CD4-positive, alpha-beta T cell treated with Interleukin-21 for 1 hour (primary cell): ENCODE data around the gene PLXNB3.

Source experiments
- DNase-seq: peaks from one replicate; pipeline ENCODE4 v3.0.0-alpha.2; 2020

The PLXNB3 gene

DNA sequence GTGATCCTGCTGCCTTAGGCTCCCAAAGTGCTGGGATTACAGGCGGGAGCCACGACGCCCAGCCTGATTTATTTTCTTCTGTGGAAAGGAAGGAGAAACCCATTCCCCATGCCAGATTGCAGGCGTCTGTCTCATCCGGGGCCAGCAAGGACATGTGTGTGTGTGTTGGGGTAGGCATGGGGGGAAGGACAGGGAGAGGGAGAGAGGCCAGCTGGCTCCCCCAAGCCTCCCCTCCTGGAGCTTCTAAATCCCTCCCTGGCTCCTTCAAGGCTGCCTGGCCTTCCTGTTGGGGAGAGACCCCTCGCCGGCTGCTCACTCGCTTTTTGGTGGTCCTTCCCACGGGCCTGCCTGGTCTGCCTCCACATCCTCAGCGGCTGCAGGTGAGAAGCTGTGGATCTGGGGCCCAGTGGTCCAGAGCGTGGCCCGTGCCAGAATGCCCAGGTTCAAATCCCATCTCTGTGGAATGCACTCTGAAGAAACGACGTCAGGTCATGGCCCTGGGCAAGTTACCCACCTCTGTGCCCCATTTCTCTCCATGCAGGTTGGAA is 1.3 kb upstream of the PLXNB3 start:
- no peak for DNase-seq

DNA sequence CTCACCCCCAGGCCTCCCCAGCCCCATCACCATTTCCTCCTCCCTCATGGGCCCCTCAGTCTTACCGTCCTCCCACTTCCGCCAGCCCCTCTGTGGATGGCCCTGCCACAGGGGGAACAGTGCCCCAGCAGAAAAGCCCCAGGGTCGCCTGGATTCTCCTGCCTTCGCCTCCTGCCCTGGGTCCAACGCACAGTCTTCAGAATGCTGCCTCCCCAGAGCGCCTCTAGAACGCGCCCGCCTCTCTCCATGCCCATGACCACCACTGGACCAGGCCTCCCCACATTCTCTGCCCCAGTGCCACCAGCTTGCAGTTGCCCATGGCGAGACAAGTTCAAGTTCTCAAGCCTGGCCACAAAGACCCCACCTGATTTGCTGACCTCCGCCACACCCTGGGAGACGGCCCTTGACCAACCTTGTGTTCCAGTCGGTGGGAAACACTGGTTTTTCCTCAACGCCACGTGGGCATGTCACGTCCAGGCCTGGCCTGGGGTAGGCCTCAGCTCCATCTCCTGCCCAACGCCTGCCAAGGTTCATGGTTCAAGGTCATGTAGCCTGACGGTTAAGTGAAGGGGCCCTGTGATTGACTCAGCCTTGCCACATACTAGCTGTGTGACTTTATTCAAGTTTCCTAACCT is 634 bp upstream of the PLXNB3 start:
- DNase-seq: no peak

DNA sequence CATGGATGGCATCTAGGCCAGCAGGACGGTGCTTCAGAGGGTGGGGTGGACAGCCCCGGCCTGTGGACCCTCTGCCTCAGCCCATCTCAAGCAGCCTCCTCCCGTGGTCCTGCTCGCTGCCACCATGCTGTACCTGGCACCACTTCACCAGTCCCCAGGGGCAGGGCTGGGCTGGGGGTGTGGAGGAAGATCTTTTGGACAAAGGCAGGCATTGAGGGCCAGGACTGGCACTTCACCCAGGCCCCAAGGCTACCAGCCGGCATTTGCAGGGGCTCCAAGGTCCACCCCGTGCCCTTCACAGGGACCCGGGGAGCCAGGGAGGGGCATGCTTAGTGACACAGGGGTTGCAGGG is 713 bp downstream of the PLXNB3 start:
- DNase-seq: no peak

DNA sequence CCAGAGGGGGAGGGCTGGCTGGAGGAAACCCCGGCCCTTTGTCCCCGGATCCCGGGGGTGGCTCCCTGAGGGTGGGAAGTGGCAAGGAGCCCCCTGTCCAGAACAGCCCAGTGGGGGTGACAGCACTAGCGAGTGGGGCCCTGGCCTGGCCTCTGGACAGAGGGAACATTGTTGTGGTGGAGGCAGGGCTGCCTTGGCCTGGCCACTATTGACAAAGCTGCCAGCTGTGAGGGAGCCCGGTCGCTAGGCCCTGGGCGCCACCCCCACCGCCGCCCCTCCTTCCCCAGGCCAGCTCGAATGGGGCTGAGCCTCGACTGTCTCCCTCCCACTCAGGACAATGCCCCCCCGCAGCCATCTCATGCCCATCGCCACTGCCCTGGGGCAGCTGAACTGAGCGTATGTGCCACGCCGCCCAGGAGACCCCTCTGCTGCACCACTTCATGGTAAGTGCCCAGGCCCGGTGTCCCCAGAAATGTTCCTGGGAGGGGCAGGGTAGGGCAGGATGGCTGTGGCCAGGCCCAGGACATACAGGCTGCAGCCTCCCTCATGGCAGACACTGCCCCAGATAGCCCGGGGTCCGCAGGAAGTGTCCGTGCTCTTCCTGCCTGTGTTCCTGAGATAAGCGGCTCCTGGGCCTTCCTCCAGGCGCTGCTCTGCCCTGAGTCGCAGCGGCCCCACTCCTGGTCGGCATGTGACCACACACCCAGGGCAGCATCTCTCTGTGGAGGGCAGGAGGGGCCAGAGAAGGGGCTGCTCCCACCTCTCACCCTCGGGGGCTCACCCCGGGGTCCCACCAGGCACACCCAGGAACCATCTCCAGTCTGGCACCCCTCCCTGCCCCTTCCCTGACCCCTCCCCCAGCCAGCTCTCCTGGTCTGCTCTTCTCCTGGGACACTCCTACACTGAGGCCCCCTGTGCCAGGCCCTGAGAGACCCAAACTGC is 1.4 kb downstream of the PLXNB3 start:
- no peak for DNase-seq

DNA sequence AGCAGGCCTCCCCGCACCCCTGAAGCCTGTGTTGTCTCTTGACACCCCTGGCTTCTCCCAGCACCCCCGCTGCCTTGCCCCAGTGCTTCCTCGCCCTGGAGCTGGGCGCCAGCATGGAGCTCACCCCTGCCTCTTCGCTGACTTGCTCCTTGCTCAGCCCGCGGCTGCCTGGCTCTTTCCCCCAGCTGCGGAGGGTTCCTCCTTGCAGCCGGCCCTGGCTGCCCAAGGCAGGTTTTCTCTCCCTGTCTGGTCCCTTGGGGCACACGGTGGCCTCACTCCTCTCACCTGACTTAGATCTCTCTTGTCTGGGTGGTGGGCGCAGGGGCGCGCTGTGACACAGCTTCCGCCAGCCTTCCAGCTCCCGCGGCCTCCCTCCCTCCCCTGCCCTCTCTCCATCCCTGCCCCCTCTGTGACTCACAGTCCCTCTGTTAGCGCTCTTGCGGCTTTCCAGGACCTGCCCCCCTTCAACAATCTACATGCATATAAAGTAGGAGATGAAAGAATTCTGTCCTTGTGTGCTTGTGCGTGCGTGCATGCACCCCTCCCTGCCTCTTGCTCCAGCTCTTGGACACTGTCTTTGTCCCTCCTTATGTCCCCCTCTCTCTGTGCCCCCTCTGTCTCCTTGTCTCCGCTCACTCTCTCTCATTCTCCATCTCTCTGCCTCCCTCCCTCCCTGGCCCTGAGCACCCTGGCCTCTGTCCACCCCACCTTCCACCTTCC is 2.2 kb downstream of the PLXNB3 start:
- DNase-seq: no peak

DNA sequence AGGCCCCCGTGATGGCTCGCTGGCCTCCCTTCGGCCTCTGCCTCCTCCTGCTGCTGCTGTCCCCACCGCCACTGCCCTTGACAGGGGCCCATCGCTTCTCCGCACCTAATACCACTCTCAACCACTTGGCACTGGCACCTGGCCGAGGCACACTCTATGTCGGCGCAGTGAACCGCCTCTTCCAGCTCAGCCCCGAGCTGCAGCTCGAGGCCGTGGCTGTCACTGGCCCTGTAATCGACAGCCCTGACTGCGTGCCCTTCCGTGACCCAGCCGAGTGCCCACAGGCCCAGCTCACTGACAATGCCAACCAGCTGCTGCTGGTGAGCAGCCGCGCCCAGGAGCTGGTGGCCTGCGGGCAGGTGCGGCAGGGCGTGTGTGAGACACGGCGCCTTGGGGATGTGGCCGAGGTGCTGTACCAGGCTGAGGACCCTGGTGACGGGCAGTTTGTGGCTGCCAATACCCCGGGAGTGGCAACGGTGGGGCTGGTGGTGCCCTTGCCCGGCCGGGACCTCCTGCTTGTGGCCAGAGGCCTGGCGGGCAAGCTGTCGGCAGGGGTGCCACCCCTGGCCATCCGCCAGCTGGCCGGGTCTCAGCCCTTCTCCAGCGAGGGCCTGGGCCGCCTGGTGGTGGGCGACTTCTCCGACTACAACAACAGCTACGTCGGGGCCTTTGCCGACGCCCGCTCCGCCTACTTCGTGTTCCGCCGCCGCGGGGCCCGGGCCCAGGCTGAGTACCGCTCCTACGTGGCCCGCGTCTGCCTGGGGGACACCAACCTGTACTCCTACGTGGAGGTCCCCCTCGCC is 3.0 kb downstream of the PLXNB3 start:
- no peak for DNase-seq

DNA sequence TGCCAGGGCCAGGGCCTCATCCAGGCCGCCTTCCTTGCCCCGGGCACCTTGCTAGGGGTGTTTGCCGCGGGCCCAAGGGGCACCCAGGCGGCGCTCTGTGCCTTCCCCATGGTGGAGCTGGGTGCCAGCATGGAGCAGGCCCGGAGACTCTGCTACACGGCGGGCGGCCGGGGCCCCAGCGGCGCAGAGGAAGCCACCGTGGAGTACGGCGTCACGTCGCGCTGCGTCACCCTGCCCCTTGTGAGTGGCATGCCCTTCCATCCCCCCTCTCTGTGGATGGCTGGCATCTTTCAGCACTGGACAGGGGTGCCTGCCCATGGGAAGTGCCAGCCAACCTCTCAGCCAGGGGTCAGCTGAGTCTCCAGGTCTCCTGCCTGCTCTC is 3.6 kb downstream of the PLXNB3 start:
- no peak for DNase-seq

DNA sequence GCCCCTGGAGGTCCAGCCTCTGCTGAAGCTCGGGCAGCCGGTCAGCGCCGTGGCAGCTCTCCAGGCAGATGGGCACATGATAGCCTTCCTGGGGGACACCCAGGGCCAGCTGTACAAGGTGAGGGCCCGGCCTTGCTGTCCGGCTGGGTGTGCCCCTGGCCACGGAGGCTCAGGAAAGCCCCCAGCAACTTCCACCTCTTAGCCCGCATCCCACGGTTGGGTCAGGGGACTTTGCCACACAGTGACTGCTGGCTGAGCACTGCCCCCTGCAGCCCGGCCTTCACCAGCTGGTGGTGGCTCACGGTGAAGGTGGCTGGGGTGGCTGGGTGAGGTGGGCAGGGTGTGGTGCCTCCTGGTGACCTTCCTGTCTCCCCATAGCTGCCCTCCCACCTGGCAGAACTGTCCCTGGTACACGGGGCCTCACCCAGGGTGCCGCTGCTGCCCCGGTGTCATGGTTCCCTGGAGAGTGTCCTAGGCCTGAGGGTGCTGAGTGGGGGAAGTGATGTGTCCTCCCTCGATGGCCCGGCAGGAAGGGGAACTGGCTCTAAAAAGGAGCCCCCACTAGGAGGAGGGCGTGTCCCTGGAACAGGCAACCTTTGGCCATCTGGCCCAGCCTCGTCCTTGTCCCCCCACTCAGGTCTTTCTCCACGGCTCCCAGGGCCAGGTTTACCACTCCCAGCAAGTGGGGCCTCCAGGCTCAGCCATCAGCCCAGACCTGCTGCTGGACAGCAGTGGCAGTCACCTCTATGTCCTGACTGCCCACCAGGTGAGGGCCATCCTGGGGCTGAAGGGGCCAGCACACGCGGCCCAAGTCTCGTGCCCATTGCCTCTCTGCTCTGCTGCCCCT is 4.5 kb downstream of the PLXNB3 start:
- DNase-seq: no peak

DNA sequence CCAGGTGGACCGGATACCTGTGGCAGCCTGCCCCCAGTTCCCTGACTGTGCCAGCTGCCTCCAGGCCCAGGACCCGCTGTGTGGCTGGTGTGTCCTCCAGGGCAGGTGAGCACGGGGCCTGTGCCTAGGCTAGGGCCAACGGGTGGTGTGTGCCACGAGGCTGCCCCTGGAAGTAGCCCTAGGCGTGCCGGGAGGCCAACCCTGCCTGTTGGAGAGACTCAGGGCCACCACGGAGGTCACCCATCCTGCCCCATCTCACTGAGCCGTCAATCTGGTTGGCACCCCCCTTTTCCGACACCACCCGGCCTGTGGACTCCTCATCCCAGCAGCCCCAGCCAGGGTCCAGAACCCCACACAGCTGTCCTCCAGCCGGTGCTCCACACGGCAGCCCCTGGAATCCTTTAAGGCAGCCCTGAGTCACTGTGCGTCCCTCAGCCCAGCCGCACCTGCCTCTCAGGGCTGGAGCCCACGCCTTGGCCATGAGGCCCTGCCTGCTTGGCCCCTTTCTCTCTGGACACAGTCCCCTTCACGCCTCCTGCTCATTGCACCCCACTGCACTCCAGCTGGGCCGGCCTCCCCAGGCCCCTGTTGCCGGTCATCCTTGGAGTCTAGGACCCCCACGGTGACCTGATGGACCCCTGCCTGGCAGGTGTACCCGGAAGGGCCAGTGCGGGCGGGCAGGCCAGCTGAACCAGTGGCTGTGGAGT is 5.3 kb downstream of the PLXNB3 start:
- DNase-seq: no peak

DNA sequence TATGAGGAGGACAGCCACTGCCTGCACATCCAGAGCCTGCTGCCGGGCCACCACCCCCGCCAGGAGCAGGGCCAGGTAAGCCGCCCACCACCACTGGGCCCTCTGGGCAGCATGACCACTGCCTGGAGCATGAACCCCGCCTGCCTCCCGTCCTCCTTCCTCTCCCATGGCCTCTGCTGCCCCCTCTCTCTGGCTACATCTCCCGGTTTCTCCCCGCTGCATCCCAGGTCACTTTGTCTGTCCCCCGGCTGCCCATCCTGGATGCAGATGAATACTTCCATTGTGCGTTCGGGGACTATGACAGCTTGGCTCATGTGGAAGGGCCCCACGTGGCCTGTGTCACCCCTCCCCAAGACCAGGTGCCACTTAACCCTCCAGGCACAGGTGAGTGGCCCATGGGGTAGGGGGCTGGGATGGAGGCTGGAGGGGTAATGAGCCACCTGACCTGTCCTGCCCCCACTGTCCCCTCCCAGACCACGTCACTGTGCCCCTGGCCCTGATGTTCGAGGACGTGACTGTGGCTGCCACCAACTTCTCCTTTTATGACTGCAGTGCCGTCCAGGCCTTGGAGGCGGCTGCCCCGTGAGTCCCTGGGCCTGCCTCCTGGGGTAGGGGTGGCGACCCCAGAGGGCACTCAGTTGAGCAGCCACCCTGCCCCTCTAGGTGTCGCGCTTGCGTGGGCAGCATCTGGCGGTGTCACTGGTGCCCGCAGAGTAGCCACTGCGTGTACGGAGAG is 6.0 kb downstream of the PLXNB3 start:
- no peak for DNase-seq

DNA sequence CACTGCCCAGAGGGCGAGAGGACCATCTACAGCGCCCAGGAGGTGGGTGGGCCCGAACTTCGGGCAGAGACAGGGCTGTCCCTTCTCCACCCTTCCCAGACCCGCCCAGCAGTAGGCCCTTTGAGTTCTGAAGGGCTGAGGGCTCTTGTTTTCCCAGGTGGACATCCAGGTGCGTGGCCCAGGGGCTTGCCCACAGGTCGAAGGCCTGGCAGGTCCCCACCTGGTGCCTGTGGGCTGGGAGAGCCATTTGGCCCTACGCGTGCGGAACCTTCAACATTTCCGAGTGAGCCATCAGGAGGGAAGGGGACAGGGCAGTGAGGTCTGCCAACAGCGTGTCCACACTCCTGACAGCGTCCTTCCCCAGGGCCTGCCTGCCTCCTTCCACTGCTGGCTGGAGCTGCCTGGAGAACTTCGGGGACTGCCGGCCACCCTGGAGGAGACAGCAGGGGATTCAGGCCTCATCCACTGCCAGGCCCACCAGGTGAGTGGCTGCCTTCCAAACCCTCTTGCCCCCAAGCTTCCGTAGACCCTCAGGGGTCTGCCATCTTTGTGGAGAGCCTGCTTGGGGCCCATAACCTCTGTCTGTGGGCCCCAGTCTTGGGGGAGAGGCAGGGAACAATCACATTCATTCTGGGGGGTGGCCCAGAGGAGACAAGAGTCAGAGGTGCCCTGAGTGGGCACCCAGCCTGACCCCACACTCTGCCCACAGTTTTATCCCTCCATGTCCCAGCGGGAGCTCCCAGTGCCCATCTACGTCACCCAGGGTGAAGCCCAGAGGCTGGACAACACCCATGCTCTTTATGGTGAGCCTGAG is 6.8 kb downstream of the PLXNB3 start:
- DNase-seq: no peak

DNA sequence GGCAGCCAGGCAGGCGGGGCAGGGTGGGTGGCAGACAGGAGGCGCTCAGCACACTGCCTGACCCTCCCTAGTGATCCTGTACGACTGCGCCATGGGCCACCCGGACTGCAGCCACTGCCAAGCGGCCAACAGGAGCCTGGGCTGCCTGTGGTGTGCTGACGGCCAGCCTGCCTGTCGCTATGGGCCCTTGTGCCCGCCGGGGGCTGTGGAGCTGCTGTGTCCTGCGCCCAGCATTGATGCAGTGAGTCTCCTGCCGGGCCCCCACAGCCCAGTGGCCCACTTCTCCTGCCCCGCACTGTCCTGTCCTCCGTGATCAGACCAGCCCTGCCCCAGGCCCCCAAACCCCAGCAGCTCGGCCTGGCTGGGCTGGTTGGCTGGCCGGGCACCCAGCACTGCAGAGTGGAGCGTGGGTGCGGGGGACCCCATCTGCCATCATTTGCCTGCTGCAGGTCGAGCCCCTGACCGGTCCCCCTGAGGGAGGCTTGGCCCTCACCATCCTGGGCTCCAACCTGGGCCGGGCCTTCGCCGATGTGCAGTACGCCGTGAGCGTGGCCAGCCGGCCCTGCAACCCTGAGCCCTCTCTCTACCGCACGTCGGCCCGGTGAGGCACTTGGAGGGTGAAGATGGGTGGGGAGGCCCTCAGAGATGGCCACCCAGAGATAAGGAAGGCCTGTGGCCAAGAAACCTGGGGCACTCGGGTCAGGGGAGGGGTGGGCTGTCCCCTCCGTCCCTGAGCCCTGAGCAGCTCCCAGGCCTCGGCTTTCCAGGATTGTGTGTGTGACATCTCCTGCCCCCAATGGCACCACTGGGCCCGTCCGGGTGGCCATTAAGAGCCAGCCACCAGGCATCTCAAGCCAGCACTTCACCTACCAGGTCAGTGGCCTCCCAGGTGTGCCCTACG is 7.6 kb downstream of the PLXNB3 start:
- no peak for DNase-seq

DNA sequence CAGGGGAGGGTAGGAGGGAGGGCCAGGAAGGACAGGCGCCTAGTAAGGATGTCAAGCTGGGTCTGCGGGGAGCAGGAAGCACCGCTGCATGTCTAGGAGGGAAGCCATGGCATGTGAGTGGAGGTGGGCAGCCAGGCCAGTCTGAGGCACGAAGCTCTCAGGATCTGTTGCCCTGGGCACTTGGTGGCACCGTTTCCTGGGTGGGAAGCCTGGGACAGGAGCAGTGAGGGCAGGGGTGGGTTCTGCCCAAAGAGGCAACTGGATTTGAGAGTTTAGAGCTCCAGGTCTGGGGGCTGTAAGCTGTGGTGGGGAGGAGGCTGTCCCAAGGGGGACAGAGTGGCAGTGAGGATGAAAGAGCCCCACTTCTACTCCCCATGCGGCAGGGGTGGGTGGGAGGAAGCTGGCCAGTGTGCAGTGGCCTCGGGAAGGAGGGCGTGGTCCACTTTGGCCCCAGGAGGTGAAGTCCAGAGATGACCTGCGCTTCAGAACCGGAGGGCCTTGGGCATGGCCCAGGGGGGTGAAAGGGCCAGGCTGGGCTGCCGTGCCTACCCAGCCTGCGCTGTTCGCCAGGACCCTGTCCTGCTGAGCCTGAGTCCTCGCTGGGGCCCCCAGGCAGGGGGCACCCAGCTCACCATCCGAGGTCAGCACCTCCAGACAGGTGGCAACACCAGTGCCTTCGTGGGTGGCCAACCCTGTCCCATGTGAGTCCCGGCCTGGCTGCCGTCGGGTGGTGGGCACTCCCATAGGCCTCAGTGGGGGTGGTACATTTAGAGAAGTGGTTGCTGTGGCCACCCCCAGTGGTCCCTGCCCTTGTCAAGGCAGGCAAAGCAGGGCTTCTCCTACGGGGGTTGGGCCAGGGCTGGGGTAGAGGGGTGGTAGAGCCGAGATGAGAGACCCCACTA is 8.5 kb downstream of the PLXNB3 start:
- DNase-seq: no peak

DNA sequence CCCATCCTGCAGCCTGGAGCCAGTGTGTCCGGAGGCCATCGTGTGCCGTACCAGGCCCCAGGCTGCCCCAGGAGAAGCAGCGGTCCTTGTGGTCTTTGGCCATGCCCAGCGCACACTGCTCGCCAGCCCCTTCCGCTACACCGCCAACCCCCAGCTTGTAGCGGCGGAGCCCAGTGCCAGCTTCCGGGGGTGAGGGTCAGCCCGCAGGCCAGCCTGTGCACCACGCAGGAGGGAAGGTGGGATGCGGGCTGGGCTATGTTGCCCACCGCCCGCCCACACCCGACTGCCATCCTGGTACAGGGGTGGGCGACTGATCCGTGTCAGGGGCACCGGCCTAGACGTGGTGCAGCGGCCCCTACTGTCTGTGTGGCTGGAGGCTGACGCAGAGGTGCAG is 9.2 kb downstream of the PLXNB3 start:
- DNase-seq: no peak

DNA sequence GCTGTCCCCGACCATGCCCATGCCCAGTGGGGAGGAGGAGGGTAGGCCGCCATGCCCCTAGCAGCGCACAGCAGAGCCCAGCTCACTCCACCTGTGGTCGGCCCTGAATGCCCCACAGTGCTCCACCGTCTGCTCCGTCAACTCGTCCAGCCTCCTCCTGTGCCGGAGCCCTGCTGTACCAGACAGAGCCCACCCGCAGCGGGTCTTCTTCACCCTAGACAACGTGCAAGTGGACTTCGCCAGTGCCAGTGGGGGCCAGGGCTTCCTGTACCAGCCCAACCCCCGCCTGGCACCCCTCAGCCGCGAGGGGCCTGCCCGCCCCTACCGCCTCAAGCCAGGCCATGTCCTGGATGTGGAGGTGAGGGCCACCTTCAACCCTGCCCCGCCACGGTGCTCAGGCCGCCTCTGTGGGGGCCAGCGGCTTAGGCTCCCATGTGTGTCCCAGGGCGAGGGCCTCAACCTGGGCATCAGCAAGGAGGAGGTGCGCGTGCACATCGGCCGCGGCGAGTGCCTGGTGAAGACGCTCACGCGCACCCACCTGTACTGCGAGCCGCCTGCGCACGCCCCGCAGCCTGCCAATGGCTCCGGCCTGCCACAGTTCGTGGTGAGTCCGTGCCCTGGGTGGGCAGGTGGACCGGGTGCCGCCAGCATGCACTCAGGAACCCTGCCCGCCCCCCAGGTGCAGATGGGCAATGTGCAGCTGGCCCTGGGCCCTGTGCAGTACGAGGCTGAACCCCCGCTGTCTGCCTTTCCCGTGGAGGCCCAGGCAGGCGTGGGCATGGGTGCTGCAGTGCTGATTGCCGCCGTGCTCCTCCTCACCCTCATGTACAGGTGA is 9.9 kb downstream of the PLXNB3 start:
- DNase-seq: no peak

DNA sequence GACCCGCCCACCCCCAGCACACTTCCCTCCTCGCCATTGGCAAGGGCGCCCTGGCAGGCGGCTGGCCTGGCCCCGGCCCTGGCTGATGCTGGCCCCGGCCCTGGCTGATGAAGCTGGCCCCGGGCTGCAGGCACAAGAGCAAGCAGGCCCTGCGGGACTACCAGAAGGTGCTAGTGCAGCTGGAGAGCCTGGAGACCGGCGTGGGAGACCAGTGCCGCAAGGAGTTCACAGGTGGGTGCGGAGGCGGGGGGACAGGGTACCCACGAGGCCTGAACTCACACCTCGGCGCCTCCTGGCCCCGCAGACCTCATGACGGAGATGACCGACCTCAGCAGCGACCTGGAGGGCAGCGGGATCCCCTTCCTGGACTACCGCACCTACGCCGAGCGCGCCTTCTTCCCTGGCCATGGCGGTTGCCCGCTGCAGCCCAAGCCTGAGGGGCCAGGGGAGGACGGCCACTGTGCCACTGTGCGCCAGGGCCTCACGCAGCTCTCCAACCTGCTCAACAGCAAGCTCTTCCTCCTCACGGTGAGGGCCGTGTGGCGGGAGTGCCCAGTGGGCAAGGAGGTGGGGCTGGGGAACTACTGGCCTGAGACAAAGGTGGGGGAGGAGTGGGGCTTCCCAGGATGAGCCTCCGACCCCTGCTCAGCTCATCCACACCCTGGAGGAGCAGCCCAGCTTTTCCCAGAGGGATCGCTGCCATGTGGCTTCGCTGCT is 10.7 kb downstream of the PLXNB3 start:
- no peak for DNase-seq
